ENCODE measurements around the gene SLC24A3. TPM values are rescaled to one million over a fixed set of nuclear protein-coding genes. Genes with fewer than 3 reads are reported as not detected.

SLC24A3 gene
- total and polyA plus RNA-seq, 2 of the 13 experiments (the other 11 are each of a cell fraction or from before 2014, with no cell fraction given) = not detected

- no peak for TF ChIP-seq RBM39 (IDR thresholded peaks at IDR 0.05; ENCODE audit: low read depth, low read length, poor library complexity, severe bottlenecking)
- TF ChIP-seq ZBTB49 (CRISPR knock-in tag; IDR thresholded peaks at IDR 0.05; ENCODE audit: borderline replicate concordance) = no peak
- no peak for TF ChIP-seq TAF1 (CRISPR knock-in tag; IDR thresholded peaks at IDR 0.05)
- TF ChIP-seq HBP1 (CRISPR knock-in tag; IDR thresholded peaks at IDR 0.05; ENCODE audit: low read depth) = no peak
- no peak for TF ChIP-seq ZBTB38 (CRISPR knock-in tag; IDR thresholded peaks at IDR 0.05)
- TF ChIP-seq ZNF607 (CRISPR knock-in tag; IDR thresholded peaks at IDR 0.05; ENCODE audit: borderline replicate concordance) = no peak
- TF ChIP-seq ZNF883 (CRISPR knock-in tag; IDR thresholded peaks at IDR 0.05; ENCODE audit: not compliant biosample characterization) = no peak
- TF ChIP-seq SAFB2 (CRISPR knock-in tag; IDR thresholded peaks at IDR 0.05; ENCODE audit: borderline replicate concordance, low read depth) = no peak
- no peak for TF ChIP-seq NONO (IDR thresholded peaks at IDR 0.05)
- no peak for TF ChIP-seq NONO (CRISPR knock-in tag; conservative IDR thresholded peaks at IDR 0.05)
- no peak for TF ChIP-seq ZBTB40 (IDR thresholded peaks at IDR 0.05)
- TF ChIP-seq ZBTB40 (CRISPR knock-in tag; IDR thresholded peaks at IDR 0.05) = no peak
- no peak for TF ChIP-seq PRDM15 (CRISPR knock-in tag; IDR thresholded peaks at IDR 0.05)
- TF ChIP-seq ZBTB7B (CRISPR knock-in tag; IDR thresholded peaks at IDR 0.05) = no peak
Measured at GRCh38 chr20:19620446-19620845, 408.0 kb downstream of the SLC24A3 start (continued).
